HG02885 (cell line): ENCODE data around the gene MYO1F.

Source experiments
- ATAC-seq: cut with Tn5 transposase; IDR thresholded peaks from one replicate; pipeline ENCODE4 v1.9.1; 2021; ENCODE audit warnings: mild to moderate bottlenecking; ENCODE audit not compliant: unreplicated experiment, poor library complexity

MYO1F gene

DNA sequence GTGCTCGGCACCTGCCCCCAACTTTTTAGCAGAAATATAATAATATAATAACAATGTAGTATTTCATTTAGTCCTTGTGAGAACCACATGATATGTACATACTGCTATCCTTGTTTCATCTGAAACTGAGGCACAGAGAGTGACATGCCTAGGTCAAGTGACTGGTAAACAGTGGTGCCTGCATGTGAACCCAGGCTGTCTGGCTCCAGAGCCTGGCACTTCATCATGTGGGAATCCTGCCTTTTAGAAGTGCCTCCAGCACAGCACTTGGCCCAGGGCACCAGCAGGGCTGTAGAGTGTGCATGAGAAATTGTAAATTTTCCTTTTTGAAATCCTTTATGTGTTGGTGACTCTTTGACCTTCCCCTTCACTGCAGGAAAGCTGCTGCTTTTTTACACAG lies 102.2 kb downstream of the MYO1F start:
- ATAC-seq = no peak

DNA sequence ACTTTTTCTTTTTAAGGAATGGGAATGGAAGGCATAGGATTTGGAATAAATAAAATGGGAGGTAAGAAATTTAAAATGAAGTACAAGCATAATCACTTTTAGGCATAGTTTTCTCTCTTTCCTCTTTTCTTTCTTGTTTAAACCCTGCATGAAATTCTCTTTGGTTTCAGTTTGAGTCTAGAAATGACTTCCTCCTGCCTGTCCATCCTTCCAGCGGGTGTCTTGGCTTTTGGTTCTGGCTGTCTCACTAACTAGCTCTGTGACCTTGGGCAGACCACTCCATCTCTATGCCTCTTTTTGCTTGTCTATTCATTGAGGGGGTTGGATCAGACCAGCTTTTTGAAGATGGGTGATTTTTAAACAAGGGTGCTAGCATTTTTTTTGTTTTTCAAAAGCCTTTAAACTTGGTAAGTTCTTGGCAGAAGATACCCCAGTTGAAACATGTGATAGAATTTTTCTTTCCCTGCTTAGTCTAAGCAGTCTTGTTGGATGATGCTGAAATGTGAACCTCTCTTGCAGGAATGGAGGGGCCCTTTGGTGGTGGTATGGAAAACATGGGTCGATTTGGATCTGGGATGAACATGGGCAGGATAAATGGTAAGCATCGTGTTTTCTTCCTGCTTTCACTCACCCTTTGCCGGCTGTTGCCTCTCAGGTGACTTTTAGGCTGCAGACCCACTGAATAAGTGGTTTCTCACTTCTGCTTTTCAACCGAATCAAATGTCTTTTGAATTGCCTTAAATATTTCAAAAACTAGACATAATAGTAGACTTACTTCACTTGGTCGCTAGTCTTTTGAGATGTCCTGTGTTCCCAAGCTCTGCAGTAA lies 103.4 kb downstream of the MYO1F start:
- peak; percentile 63 for ATAC-seq
